Ishikawa (cell line): ENCODE data around the gene NEK8.

Experiments
- CEBPB ChIP-seq: IDR thresholded peaks from 2 replicates; pipeline ENCODE4 v1.6.1; 2012
- CREB1 ChIP-seq: IDR thresholded peaks from 2 replicates; pipeline ENCODE4 v1.6.1; 2012; ENCODE audit warnings: low read depth
- EGR1 ChIP-seq: IDR thresholded peaks from 2 replicates; pipeline ENCODE4 v1.6.1; 2012
- EP300 ChIP-seq: IDR thresholded peaks from 2 replicates; pipeline ENCODE4 v1.6.1; 2012; ENCODE audit warnings: borderline replicate concordance
- FOXM1 ChIP-seq: IDR thresholded peaks from 2 replicates; pipeline ENCODE4 v1.6.1; 2012; ENCODE audit warnings: low read depth, borderline replicate concordance
- NFIC ChIP-seq: IDR thresholded peaks from 2 replicates; pipeline ENCODE4 v1.6.1; 2012
- RAD21 ChIP-seq: IDR thresholded peaks from 2 replicates; pipeline ENCODE4 v1.6.1; 2012; ENCODE audit warnings: low read depth
- TAF1 ChIP-seq: IDR thresholded peaks from 2 replicates; pipeline ENCODE4 v1.6.1; 2012; ENCODE audit warnings: low read depth, mild to moderate bottlenecking
- TCF12 ChIP-seq: IDR thresholded peaks from 2 replicates; pipeline ENCODE4 v1.6.1; 2012; ENCODE audit warnings: low read depth
- TEAD4 ChIP-seq: IDR thresholded peaks from 2 replicates; pipeline ENCODE4 v1.6.1; 2012
- YY1 ChIP-seq: IDR thresholded peaks from 2 replicates; pipeline ENCODE4 v1.6.1; 2012; ENCODE audit warnings: low read depth
- ZBTB7A ChIP-seq: IDR thresholded peaks from 2 replicates; pipeline ENCODE4 v1.6.1; 2012; ENCODE audit warnings: low read depth
- TF ChIP-seq, protein P1 (sequence below): IDR thresholded peaks from 2 replicates; pipeline ENCODE4 v1.6.1; 2012; ENCODE audit warnings: low read depth, mild to moderate bottlenecking
- TF ChIP-seq, protein P2 (sequence below): IDR thresholded peaks from 2 replicates; pipeline ENCODE4 v1.6.1; 2012
- TF ChIP-seq, protein P3 (sequence below): IDR thresholded peaks from 2 replicates; pipeline ENCODE4 v1.6.1; 2012

The NEK8 gene

DNA sequence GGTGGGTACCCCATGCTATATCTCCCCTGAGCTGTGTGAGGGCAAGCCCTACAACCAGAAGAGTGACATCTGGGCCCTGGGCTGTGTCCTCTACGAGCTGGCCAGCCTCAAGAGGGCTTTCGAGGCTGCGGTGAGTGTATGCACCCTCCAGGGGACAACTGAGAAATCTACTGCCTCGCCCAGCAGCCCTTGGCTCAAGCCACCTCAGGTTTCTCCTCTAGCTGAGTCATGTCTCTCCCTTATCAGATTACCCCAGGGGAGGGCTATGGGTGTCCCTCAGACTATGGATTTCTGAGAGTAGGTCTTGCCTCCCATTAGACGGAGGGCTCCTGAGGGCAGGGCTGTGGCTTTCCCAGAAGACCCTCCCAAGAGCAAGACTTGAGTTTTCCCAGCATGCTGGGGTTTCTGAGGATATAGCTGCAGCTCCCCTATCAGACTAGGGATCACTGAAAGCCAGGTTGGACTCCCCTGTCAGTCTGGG, 6.7 kb downstream of the NEK8 start:
- TF ChIP-seq EP300 (no peak), CEBPB (no peak), FOXM1 (no peak), NFIC (no peak), RAD21 (no peak), EGR1 (no peak), CREB1 (no peak)
- TF ChIP-seq, protein P1, sequence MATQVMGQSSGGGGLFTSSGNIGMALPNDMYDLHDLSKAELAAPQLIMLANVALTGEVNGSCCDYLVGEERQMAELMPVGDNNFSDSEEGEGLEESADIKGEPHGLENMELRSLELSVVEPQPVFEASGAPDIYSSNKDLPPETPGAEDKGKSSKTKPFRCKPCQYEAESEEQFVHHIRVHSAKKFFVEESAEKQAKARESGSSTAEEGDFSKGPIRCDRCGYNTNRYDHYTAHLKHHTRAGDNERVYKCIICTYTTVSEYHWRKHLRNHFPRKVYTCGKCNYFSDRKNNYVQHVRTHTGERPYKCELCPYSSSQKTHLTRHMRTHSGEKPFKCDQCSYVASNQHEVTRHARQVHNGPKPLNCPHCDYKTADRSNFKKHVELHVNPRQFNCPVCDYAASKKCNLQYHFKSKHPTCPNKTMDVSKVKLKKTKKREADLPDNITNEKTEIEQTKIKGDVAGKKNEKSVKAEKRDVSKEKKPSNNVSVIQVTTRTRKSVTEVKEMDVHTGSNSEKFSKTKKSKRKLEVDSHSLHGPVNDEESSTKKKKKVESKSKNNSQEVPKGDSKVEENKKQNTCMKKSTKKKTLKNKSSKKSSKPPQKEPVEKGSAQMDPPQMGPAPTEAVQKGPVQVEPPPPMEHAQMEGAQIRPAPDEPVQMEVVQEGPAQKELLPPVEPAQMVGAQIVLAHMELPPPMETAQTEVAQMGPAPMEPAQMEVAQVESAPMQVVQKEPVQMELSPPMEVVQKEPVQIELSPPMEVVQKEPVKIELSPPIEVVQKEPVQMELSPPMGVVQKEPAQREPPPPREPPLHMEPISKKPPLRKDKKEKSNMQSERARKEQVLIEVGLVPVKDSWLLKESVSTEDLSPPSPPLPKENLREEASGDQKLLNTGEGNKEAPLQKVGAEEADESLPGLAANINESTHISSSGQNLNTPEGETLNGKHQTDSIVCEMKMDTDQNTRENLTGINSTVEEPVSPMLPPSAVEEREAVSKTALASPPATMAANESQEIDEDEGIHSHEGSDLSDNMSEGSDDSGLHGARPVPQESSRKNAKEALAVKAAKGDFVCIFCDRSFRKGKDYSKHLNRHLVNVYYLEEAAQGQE: no peak
- TF ChIP-seq, protein P2, sequence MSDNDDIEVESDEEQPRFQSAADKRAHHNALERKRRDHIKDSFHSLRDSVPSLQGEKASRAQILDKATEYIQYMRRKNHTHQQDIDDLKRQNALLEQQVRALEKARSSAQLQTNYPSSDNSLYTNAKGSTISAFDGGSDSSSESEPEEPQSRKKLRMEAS: no peak

DNA sequence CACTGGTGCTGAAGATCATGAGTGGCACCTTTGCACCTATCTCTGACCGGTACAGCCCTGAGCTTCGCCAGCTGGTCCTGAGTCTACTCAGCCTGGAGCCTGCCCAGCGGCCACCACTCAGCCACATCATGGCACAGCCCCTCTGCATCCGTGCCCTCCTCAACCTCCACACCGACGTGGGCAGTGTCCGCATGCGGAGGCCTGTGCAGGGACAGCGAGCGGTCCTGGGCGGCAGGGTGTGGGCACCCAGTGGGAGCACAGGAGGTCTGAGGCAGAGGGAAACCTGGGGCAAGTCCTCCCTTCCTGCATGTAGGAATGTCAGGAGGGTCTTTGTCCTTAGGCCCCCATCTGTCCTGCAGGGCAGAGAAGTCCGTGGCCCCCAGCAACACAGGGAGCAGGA, 8.7 kb downstream of the NEK8 start:
- TF ChIP-seq YY1 (no peak), EGR1 (no peak), EP300 (no peak), TEAD4 (no peak), NFIC (no peak), CEBPB (no peak), TCF12 (no peak), ZBTB7A (no peak), CREB1 (no peak), TAF1 (no peak), RAD21 (no peak), FOXM1 (no peak)
- TF ChIP-seq, protein P3, sequence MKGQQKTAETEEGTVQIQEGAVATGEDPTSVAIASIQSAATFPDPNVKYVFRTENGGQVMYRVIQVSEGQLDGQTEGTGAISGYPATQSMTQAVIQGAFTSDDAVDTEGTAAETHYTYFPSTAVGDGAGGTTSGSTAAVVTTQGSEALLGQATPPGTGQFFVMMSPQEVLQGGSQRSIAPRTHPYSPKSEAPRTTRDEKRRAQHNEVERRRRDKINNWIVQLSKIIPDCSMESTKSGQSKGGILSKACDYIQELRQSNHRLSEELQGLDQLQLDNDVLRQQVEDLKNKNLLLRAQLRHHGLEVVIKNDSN: no peak
- TF ChIP-seq, protein P1: no peak
- TF ChIP-seq, protein P2: no peak

DNA sequence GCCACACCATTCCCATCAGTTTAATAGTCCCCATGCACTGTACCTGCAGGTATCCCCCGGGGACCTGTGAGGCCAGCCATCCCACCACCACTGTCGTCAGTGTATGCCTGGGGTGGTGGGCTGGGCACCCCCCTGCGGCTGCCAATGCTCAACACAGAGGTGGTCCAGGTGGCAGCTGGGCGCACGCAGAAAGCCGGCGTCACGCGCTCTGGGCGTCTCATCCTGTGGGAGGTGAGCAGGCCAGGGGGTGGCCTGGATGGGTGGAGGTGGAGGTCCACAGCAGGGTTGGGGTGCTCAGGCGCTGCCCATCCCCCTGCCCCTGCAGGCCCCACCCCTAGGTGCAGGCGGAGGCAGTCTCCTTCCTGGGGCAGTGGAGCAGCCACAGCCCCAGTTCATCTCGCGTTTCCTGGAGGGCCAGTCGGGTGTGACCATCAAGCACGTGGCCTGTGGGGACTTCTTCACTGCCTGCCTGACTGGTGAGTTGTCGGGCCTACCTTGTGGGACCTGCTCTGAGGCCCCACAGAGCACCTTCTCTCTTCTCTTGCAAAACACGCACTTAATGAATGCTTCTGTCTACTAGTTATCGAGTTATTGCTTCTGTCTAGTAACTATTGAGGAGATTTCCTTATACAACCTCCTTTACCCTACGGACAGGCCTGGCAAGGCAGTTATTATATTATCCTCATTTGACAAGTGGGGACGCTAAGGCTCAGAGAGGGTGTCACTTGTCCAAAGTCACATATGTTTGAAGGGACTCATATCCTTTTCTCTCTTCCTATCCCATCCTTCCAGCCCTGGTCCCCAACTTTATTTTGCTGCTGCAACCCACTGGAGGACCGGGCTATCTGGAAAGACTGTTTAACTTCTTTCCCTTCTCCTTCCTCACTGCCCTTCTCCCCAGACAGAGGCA, 9.4 kb downstream of the NEK8 start:
- TF ChIP-seq, protein P2: peak; percentile 94
- TF ChIP-seq YY1 (no peak), TCF12 (0 out of 2 replicates have a peak, but pooled peaks have one; percentile 14)
- TF ChIP-seq, protein P3: peak; percentile 68

DNA sequence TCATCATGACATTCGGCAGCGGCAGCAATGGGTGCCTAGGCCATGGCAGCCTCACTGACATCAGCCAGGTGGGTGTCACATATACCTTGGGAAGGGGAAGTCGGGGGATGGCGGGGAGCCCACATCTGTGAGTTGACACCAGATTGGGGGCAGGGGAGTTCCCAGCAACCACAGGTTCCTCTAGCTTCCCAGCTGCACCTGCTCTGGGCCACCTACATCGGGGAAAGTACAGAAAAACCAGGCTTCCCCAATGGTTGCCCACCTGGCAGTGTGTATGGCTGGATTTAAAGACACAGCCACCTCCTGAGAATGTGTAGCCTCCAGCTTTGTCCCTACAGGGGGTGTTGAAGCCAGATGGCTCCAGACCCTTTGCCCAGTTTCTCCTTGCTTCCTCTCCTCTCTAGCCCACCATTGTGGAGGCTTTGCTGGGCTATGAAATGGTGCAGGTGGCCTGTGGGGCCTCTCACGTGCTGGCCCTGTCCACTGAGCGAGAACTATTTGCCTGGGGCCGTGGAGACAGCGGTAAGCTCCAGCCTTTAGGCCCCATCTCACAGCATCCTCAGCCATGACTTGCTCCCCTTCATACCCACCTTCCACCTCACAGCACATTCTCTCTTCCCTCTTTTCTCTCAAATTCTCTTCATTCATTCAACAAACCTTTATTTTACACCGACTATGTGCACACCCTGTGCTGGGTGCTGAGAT, 10.2 kb downstream of the NEK8 start:
- TF ChIP-seq YY1 (no peak), RAD21 (no peak), NFIC (no peak), FOXM1 (no peak), TAF1 (no peak), CREB1 (no peak), TCF12 (no peak)
- TF ChIP-seq, protein P3: no peak
